ENCODE data around the gene SGSM1.

Gene SGSM1, protein sequence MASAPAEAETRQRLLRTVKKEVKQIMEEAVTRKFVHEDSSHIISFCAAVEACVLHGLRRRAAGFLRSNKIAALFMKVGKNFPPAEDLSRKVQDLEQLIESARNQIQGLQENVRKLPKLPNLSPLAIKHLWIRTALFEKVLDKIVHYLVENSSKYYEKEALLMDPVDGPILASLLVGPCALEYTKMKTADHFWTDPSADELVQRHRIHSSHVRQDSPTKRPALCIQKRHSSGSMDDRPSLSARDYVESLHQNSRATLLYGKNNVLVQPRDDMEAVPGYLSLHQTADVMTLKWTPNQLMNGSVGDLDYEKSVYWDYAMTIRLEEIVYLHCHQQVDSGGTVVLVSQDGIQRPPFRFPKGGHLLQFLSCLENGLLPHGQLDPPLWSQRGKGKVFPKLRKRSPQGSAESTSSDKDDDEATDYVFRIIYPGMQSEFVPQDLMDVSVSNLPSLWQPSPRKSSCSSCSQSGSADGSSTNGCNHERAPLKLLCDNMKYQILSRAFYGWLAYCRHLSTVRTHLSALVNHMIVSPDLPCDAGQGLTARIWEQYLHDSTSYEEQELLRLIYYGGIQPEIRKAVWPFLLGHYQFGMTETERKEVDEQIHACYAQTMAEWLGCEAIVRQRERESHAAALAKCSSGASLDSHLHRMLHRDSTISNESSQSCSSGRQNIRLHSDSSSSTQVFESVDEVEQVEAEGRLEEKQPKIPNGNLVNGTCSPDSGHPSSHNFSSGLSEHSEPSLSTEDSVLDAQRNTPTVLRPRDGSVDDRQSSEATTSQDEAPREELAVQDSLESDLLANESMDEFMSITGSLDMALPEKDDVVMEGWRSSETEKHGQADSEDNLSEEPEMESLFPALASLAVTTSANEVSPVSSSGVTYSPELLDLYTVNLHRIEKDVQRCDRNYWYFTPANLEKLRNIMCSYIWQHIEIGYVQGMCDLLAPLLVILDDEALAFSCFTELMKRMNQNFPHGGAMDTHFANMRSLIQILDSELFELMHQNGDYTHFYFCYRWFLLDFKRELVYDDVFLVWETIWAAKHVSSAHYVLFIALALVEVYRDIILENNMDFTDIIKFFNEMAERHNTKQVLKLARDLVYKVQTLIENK

DNA sequence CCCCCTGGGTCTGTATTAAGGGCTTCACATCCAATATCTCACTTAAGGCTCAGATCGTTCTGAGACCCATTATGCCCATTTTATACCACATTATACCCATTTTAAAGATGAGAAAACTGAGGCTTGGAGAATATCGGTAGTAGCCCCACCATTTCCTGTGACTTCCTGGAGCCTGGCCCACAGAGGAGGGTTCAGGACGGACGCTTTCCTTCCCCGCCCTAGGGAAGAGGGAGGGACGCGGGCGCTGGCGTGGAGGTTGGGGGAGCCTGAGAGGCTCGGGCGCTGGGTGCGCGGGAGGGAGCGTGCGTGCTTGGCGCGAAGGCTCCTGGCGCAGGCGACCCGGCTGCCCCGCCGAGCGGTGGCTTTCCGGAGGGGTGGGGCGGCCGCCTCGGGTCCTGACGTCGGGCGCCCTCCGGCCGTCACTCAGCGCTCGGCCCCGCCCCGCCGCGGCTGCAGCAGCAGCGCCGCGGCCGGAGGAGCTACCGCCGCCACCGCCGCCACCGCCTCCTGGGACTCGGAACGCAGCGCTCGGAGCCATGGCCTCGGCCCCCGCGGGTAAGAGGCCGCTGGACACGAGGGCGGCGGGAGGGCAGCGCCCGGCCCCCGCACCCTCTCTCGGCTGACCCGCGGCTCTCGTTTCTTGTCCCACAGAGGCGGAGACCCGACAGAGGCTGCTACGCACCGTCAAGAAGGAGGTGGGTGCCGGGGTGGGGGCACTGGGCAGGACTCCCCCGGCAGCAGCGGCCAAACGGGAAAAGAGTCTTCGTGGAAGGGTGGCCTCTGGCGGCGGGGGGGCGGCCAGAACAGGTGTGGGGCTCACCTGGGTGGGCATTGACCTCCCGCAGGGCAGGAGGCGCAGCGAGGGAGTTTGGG is at the start of gene SGSM1:
Gene SGSM1, plus strand, starts transcription at position 422 of the 873 bp plus-strand sequence. Its CDS starts 115 bp downstream, at position 537.
- no peak for DNase-seq

DNA sequence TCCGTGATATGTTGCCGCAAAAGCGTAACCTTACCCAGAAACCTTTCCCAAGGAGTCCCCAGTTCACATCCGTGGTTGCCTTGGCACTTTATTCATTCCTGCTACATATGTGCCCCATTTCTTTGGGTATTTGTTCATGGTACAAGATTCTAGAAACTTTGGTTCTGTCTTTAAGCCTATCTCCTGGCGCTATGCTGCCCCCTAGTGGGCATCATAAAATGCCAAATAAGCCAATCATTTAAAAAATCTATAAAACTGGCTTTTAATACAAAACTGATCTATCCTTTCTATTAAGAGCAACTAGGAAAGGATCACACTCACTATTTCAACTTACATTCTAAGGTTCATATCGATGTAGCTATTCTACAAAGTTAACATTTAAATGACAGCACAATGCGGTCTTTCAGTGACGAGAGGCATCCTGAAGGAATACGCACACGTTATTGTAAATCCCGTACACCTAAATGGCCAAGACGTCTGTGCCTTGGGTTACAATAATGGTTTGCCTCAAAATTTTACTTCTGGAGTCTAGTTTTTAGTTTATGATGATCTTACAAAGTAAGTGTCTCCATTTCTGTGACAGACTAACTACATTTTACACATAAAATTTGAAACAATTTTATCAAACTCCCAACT is 47.7 kb upstream of the SGSM1 start:
- DNase-seq = no peak

DNA sequence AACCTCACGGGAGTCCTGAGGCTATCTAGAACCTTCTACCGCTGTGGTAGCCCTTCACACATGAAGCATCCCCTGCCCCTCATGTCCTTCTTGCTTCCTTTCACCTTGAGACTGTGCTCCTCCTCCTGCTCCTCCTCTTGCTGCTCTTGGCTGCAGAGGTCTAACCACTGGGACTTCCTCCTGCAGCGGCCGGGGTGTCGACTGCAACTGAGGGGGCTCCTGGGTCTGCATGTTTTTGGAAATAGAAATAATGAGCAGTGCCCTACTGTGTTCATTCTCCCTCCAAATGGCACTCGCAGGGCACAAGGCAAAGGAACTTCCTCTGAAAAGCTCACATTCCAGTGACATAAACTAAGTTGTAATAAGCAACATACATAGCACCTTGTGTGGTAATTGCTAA is 46.2 kb upstream of the SGSM1 start:
- DNase-seq = no peak

DNA sequence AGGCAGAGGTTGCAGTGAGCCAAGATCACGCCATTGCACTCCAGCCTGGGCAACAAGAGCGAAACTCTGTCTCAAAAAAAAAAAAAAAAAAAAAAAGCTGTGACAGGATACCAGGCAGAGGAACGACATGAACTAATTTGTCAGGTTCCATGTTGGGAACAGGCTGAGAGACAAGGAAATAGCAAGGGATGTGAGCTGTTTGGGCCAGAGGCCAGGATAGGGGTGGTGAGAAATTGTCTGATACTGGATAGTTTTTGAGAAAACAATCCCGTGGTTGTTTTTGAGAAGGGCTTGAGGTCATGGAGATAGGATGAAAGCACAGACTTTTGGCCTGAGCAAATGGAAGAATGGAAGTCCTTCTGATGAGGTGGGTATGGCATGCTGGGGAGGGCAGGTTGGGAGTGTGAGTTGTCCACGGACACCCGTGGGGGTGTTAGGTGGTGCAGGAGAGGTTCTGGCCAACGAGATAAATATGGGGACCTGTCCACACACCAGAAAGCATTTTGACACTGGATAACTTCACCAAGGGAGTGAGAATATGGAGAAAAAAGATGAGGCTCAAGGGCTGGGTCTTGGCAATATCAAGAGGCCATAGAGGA is 45.2 kb upstream of the SGSM1 start:
- DNase-seq = no peak

DNA sequence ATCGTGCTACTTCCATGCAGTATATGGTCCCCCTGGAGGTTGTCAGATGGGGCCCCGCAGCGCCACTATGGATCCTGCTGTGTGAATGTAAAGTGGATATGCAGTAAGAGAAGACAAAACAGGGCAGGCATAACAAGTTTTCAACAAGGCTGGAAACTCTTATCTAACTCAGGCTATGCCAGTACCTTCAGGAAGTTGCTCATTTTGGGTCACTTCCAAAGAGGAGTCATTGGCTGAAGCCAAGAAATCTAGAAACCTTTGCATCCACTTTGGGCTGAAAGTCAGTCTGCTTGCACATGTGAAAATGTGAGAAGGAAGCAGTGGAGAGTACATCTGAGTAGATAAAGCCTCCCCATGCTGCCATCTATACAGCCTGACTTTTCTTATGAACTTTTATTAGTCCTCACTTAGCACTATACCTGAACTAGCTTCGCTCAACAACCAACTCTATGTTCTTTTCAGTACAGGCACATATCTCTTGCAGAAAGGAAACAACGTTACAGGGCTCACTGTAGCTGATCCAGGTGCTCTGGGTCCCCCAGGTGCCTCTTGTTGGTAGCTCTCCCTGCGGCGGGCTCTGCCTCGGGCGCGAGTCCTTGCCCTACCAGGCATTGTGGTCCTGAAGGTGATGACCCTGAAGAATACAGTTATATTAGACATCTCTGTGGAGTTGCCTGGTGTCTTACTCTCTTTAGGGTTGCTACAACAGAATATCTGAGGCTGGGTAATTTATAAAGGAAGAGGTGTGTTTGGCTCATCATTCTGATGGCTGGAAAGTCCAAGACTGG is 43.9 kb upstream of the SGSM1 start:
- no peak for DNase-seq

DNA sequence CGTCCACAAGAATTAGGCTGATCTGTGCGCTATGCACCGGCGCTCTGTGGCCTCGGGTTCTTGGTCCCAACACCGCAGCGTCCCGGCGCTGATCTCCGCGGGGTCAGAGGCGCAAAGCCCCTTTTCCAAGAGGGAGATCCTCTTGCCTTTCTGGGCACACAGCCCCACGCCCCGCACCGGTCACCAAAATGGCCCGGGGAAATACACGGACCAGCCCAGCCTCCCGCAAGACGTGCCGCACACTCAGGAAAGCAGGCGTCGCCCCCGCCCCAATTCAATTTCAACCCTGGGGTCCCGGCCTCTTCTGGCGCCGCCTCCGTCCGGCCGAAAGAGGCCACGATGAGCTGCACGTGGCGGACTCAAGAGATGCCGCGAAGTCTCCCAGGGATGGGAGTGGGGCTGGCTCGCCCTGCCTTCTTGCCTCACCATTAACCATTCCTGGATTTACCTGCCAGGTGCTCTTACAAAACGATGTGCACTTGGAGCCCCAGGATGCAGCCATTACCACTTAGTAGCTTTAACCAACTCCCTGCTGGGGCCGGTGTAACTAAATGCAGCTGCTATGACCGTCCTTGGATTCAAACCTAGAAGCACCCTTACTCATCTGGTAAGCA is 42.0 kb upstream of the SGSM1 start:
- DNase-seq = no peak

DNA sequence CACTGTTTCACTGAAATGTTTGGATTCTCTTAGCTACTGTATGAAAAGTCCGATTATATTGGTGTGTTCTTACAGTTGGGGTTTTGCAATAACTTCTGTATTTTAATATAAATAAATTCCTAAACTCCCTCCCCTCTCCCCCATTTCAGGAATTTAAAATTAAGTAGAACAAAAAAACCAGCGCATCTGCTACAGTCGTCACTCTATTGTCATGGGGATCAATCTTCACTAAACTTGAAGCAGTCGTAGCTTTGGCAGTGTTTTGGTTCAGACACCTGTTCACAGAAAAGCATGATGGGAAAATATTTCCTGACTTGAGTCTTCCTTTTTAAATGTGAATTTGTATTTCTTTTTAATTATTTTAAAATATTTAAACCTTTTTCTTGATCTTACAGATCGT is 40.8 kb upstream of the SGSM1 start:
- no peak for DNase-seq

DNA sequence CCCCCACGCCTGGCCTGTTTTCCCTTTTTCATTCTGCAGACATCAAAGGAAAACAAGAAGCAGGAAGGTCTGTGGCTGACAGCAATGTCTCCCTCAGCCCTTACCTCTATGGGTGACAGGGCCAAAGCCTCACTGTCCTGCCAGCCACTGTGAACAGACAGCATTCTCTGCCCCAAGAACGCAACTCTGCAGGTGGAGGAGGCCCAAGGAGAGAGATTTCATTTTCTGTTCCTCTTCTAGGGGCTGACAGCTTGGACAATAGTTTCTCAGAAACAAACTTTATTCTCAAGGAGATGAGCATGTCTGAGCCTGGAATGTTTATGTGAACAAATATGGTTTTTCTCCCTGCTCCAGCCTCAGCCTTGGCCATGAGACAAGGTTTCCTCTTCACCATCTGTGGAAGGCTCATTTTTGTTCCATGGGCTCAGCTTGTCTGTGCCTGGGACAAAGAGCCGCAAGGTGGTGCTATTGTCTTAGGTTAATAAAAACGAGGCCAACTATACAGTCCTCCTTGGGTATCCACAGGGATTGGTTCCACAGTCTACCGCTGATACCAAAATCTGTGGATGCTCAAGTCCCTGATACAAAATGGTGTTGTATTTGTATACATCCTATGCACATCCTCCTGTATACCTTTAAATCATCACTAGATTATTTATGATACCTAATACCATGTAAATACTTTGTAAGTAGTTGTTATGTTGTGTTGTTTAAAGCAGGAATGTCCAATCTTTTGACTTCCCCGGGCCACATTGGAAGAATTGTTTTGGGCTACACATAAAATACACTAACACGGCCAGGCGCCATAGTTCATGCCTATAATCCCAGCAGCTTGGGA is 37.3 kb upstream of the SGSM1 start:
- DNase-seq = no peak

DNA sequence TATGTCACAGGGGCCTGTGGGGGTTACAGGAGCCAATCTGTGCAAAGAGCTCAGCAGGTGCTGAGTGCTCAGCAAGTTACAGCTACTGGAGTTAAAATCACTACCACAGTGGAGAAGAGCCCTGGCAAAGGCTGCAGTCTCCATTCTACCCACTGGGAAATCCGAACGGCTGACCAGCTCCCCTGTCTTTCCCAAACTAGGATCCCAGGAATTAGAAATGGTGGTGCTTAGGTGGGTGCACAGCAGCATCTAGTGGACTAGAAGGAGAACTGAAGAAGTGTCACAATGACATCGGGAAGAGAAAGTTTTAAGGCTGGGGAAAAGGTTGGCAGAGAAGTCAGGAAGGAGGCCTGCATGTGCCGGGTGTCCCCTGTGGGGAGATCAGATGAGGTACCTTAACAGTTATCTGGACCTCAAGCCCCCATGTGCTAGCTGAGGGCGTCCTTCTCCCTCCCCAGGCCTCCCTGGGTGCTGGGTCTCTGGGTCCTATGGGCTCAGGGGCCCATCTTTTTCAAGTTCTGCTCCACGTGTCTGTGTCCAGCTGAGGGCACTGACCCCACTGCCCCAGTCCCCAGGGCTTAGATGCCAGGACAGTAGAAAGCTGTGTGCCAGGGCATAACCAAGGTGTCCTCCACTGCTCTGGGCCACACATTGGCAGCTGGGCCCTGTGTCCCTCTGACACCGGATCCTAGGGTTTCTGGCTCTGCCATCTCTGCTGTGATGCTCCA is 33.4 kb upstream of the SGSM1 start:
- DNase-seq = no peak

DNA sequence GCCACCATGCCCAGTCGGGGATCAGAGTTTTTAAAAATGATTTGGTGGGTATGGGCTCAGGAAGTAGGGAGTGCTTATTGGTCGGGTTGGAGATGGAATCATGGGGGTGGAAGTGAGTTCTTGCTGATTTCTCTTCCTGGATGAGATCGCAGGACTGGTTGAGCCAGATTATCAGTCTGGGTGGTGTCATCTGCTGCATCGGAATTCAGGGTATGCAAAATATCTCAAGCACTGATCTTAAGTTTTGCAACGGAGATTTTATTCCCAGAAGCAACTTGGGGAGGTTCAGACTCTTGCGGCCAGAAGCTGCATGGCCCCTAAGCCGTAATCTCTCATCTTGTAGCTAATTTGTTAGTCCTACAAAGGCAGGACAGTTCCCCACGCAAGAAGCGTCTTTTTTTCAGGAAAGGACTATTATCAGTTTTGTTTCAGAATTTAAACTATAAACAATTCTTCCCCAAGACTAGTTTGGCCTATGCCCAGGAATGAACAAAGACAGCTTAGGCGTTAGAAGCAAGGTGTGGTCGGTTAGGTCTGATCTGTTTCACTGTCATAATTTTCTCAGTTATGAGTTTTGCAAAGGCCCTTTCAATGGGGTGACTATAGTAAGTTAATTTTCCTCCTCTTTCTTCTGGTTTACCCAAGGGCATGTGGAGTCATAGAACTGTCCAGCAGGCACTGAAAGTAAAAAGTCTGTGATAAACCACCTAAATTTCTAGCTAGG is 30.1 kb upstream of the SGSM1 start:
- DNase-seq = no peak

DNA sequence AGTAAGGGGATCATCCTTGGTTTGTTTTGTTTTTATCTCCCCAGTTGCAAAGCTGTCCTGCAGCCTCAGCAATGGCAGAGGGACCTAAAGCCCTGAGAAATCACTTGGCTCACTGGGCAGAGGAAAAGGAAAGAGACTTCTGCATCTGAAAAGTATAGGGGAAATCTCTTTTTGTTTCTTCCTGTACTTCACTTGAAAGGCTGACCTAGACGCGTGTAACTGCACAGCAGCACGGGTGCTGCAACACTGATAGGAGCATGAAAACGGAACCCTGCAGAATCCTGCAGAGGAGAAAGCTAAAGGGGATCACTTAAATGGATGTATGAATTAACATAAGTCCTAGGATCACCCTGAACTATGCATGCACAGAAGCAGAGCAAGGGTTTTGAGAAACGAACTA is 29.5 kb upstream of the SGSM1 start:
- no peak for DNase-seq

DNA sequence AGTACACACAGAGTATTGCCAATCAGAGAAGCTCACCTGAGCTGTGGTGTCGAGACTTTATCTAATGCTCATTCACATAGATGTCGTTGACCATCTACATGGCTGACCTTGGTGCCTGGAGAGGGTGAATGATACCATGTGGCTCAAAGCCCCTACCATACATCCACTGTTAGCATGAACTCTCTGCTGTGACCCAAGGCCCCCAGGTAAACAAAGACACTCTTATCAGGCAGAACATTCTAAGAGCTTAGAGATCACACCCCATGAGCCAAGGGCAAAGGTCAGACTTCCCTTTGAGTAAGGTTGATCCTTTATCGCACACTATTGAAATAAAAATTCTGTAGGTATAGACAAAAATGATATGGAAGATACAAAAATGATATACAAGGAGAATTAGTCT is 16.5 kb upstream of the SGSM1 start:
- no peak for DNase-seq

DNA sequence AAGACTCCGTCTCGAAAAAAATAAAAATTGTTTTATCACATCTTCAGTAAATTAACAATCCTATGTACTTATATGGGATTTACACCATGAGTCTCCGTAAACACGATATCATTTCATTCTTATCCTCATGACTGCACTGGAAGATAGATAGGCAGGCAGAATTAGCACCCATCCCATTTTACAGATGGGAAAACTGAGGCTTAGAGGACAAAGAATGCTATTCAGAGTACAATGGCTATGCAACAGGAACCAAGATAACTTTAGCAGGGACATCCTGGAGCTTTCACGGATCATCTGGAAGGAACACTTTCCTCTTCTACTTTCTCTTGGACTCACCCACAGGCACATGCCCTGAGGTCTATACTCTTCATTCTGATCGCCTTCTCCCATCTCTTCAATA is 14.6 kb upstream of the SGSM1 start:
- no peak for DNase-seq

DNA sequence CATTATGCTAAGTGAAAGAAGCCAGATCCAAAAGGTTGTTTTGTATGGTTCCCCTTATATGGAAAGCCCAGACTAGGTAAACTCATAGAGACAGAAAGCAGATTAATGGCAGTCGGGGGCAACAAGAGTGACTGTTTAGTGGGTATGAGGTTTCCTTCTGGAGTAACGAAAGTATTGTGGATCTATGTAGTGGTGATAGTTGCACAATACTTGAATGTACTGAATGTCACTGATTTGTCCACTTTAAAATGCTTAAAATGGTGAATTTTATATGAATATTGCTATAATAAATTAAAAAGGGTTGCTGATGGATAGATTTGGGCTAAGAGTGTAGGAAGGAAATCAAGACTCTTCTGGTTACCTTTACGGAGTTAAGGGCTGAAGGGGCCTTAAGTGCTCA is 10.0 kb upstream of the SGSM1 start:
- no peak for DNase-seq

DNA sequence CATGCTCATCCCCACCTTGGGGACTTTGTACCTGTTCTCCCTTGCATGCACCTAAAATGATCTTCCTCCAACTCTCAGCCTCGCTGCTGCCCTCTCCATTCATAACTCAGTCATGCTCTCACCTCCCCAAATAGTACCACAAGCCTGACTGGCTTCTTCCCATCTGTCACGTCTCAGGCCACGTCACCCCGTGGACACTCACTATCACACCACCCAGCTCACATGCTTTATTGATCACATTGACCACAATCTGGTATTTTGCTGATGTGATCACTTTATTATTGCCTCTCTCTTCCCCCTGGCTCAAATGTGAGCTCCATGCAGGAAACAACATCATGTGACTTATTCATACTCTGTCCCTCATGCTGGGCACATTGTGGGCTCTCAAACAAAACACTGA is 9.2 kb upstream of the SGSM1 start:
- DNase-seq = no peak

DNA sequence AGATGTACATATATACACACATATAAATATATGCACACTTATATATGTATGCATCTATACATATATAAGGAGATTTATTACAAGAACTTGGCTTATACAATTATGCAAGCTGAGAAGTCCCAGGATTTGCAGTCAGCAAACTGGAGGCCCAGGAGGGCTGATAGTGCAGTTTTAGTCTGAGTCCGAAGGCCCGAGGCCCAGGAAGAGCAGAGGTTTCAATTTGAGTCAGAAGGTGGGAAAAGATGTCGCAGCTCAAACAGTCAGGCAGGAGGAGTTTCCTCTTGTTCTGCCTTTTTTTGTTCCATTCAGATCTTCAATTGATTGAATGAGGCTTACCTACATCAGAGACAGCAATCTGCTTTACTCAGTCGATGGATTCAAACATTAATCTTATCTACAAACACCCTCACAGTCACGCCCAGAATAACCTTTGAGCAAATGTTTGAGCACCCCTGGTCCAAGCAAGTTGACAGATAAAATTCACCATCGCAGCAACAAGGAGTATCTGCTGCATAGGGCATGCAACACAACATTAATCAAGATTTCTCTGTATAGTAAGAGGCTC is 4.0 kb upstream of the SGSM1 start:
- no peak for DNase-seq

DNA sequence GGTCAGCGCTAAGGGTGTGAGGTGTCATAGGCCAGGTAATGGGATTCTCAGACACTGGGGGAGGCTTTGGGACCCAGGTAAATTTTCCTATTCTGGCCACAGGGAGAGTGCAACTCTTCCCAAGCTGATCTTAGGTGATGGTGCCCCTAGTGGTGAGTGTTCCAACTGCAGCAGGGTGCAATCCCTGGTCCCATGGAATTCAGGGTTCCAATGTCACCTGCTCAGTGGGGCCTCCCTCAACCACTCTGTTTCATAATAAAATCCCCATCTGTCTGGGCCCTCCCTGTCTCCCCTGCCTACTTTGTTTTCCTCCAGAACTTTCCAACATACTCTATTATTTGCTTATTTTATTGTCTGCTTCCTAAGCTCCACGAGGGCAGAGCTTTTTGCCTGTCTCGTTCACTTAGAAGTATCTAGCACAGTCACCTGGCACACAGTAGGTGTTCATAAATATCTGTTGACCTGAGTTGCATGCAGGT is 2.9 kb upstream of the SGSM1 start:
- no peak for DNase-seq

DNA sequence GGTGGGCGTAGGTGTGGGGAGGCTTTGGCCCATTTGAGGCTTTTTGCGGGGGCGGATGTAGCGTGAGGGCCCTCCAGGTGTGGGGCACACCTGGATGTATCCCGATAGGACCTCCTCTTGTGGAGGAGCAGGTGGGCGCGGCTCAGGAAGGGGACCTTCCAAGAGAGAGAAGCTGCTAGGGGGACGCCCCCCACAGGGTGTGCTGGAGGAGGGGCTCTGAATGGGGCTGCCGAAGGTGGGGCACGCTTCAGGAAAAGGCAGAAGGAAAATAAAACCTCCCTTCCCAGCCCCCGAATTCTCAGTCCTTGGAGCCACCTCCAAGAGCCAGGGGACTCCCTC is 621 bp downstream of the SGSM1 start:
- no peak for DNase-seq
